ENCODE results near the gene UCHL1.
"Not testable (repeated sequence)": the region's sequence is repeated elsewhere in the genome, so short reads cannot be mapped to it uniquely, and the experiment has no call there.

Gene UCHL1

DNA sequence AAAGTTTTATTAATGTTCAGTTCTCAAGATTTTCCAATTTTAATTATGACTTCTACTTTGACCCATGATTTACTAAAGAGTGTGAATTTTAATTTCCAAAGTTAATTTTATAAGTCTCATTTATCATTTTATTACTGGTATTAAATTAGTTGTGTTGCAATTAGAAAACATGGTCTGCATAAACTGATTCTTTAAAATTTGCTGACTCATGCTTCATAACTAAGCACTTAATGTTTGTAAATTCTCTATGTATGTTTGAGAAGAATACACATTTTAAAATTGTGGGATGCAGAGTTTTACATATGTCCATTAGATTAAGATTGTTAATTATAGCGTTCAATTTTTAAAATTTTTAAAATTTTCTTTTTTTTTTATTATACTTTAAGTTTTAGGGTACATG lies 20.2 kb upstream of the UCHL1 start:
- no peak for DNase-seq (ENCODE audit: low read depth in 2 of 2)

DNA sequence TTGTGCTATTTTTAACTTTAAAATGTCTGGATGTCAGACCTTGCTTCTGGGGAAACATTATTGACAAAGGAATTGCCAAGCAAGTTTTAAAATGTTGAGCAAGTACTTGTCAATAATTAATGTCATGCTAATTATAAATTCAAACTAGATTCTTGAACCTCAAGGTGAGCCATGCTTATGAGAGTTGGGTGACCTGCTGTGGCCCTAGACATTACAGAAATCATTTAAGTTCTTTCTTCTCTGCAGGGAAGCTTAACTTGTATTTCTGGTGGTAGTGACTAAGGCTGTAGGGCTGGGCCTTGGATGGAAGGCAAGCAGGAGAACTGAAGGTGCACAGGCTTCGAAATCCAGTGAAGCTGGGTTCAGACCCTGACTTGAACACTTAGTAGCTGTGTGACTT lies 14.8 kb upstream of the UCHL1 start:
- no peak for DNase-seq (ENCODE audit: low read depth in 2 of 2)

DNA sequence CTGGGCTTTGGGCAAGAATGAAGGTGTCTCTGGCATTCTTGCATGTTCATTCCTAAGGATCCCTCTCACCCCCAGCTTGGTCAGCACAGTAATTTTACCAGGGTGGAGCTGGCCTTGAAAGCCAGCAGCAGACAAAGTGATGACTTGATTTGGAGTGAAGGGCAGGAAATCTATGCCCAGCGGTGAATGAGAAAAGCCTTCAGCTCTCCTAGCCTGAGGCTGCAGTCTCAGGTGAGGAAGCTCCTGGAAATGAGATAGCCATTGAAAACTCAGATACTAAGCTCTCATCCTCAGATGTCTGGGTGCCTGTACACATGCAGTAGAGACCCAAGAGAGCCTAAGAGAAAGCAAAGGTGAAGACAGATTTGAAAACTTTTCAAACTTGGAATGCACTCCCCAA lies 10.7 kb upstream of the UCHL1 start:
- DNase-seq (ENCODE audit: low read depth in 2 of 2), result no peak

DNA sequence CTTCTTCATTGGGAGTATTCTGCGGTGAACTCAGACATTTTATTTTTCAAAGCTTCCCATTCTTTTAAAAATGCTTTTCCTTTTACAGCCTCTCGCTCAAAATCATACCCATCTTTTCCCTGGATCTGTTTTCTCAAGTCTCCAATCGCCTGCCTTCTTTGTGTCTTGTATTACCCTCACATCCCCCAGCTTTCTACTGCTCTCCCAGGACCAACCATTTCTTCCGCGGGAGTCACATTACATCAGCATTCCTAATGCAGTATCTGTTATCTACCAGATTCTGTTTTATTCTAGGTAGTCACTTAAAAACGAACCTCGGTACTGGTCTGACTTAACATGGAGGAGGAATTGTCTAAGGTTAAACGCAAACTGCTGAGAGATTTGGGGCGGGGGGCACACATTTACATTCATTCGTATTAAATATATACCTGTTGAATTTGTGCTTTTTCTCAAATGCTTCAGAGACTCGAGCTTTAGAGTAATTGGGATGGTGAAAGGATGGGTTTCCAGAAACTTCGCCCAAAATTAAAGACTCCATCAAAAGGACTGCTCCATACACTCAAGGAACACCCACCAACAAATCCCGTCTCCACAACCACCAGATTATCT lies 493 bp upstream of the UCHL1 start:
- DNase-seq (ENCODE audit: low read depth in 2 of 2), result no peak

DNA sequence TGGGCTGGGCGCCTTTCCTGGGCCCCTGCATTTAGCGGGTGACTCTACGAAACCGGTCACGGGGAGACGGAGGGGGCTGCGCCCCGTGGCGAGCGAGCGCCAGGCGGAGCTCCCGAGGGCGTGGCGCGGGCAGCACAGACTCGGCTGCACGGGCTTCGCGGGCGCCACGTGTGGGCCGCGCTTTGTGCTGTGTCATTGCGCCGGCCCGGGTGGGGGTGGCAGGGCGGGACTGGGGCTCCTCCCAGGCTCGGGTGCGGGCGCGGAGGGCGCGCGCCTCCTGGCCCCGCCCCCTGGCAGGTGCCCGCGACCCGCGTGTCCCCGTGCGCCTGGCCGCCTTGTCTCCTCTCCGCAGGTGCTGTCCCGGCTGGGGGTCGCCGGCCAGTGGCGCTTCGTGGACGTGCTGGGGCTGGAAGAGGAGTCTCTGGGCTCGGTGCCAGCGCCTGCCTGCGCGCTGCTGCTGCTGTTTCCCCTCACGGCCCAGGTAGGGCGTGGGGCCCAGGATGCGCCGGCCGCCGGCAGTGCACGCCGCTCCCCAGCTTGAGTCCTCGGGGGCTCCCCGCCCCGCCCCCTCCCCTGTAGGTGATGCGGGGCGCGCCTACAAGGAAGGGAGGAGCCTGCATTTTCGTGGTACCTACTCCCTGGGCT lies 651 bp downstream of the UCHL1 start:
- no peak for DNase-seq (ENCODE audit: low read depth in 2 of 2)

DNA sequence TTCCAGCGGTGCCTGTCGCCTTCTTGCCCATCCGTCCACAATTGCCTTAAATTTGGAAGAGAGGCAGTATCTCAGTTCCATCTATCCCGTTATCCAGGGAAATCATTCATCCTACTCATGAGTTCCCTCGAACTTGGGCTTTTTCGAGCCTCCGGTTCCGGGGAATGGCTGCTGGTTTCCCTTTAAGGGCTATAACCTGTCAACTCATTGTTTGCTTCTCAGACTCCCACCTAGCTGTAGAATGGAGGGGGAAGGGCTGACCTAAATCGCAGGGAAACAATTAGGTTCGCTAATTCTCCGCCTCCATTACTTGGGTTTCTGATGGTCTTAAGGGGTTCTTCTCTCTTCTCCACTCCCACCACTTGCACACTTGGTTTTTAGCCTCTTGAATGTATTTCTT lies 1.2 kb downstream of the UCHL1 start:
- no peak for DNase-seq (ENCODE audit: low read depth in 2 of 2)

DNA sequence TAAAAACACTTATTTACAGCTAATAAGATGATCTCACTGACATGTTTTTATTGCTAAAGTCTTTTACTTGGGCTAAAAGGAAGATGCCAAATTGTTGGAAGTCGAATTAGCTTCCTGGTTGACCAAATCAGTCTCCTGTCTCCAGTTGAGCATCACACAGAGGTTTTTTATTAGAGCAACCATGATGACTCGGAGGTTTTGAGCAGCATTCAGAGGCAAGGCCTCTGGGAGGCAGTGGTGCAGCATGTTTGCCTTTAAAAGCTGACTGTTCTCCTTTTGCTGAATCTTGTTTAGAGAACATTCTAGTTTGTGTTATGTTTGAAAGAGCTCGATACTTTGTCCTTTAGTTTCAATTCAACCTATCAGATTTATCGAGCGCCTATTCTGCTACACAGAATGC lies 2.1 kb downstream of the UCHL1 start:
- no peak for DNase-seq (ENCODE audit: low read depth in 2 of 2)

DNA sequence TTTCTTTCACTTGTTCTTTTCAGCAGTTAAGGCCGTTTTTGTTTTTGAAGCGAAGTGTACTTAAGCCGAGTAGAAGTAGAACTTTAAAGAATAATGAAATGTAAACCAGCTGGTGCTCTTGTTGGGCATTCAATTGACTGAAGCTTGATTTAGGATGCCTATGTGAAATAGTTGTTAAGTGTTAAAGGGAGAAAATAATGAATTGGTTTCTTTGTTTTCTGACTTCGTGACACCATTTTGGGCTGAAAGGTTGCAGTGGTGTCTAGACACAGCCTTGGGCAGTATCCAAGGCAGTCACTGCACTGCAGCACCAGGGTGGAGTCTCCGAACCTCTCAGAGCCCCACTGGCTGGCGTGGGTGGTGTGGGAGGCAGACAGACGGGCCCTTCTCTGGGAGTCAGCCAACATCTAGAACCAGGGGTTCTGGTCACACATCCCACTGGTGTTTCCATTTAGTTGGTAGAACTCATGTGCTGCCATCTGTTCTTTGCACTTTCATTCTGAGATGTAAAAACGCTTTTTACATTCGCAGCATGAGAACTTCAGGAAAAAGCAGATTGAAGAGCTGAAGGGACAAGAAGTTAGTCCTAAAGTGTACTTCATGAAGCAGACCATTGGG lies 3.5 kb downstream of the UCHL1 start:
- no peak for DNase-seq (ENCODE audit: low read depth in 2 of 2)

DNA sequence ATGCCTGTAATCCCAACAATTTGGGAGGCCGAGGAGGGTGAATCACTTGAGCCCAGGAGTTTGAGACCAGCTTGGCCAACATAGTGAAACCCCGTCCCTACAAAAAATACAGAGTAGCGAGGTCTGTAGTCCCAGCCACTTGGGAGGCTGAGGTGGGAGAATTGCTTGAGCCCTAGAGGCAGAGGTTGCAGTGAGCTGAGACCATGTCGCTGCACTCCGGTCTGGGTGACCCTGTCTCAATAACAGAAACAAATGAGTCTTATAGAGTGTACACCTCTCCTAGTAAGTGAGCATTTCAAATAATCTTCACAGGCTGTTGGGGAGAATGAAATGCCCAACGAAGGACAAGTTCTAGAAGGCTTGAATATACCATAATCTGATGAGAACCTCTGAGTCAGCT lies 5.5 kb downstream of the UCHL1 start:
- no peak for DNase-seq (ENCODE audit: low read depth in 2 of 2)

DNA sequence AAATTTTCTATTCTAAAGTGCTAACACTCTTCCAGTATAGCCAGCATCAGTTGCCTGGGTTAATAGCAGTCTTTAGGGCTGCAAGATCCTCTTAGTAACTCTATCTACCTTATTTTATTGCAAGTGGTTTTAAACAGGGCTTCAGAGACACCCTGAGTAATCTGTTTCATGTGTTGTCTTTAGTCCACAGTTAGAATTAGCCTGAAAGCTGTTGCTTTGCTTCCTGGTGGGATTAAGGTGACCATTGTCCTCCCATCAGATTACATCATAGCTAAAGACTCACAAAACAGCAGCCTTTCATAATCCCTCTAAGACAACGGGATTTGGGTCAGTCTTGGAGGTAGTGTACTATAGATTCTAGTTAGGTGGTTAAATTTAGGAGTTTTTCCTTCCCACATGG lies 7.5 kb downstream of the UCHL1 start:
- no peak for DNase-seq (ENCODE audit: low read depth in 2 of 2)

DNA sequence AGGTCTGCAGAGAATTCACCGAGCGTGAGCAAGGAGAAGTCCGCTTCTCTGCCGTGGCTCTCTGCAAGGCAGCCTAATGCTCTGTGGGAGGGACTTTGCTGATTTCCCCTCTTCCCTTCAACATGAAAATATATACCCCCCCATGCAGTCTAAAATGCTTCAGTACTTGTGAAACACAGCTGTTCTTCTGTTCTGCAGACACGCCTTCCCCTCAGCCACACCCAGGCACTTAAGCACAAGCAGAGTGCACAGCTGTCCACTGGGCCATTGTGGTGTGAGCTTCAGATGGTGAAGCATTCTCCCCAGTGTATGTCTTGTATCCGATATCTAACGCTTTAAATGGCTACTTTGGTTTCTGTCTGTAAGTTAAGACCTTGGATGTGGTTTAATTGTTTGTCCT lies 11.3 kb downstream of the UCHL1 start:
- DNase-seq (ENCODE audit: low read depth in 2 of 2), result no peak

DNA sequence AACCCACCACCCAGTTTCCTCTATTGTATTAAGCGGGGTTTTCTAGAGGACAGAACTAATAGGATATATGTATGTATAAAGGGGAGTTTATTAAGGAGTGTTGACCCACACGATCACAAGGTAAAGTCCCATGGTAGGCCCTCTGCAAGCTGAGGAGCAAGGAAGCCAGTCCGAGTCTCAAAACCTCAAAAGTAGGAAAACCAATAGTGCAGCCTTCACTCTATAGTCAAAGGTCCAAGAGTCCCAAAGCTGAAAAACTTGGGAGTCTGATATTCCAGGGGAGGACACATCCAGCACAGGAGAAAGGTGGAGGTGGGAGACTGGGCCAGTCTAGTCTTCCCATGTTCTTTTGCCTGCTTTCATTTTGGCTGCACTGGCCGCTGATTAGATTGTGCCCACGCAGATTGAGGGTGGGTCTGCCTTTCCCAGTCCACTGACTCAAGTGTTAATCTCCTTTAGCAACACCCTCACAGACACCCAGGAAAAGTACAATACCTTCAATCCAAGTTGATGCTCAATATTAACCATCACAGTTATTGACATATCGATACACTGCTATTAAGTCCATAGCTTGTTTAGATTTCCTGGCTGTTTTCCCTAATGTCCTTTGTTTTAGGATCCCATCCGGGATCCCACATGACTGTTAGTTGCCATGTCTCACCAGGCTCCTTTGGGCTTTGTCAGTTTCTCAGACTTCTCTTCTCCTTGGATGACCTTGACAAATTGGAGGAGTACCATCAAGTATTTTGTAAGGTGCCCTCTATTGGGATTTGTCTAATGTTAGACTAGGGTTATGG lies 12.2 kb downstream of the UCHL1 start:
- DNase-seq (ENCODE audit: low read depth in 2 of 2), result no peak

DNA sequence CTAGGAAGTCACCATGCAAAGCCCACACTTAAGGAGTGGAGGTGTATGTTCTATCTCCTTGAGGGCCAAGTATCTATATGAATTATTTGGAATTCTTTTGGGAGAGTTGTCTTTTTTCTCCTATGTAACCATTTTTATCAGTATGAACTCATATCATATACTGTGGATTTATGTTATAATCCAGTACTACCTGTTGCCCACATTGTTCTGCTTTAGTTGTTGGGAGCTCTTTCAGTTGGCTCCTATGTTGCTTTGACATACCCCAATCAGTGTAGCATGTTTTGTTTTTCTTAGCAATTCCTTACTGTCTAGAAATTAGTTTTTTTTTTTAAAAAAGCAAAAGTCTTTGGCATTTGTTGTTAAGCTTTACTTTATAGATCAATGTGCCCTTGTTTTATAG lies 13.0 kb downstream of the UCHL1 start:
- no peak for DNase-seq (ENCODE audit: low read depth in 2 of 2)

DNA sequence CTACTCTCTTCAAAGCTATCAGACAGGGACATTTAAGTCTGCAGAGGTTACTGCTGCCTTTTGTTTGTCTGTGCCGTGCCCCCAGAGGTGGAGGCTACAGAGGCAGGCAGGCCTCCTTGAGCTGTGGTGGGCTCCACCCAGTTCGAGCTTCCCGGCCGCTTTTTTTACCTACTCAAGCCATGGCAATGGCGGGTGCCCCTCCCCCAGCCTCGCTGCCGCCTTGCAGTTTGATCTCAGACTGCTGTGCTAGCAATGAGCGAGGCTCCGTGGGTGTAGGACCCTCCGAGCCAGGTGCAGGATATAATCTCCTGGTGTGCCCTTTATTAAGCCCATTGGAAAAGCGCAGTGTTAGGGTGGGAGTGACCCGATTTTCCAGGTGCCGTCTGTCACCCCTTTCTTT lies 19.2 kb downstream of the UCHL1 start:
- not testable (repeated sequence) for DNase-seq (ENCODE audit: low read depth in 2 of 2)

DNA sequence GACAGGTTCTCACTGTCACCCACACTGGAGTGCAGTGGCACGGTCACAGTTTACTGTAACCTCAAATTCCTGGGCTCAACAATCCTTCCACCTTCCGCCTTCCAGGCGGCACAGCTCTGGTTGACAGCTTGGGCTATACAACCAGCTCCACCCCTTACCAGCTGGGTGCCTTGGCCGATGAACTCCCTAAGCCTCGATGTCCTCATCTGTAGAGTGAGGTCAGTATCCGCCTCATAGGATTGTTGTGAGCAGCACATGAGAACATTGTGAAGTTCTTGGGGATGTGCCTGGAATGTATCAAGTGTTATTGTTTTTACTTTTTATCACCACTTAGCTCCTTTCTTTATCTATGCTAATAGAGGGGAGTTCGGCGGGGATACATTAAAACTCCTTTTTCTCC lies 23.3 kb downstream of the UCHL1 start:
- no peak for DNase-seq (ENCODE audit: low read depth in 2 of 2)

DNA sequence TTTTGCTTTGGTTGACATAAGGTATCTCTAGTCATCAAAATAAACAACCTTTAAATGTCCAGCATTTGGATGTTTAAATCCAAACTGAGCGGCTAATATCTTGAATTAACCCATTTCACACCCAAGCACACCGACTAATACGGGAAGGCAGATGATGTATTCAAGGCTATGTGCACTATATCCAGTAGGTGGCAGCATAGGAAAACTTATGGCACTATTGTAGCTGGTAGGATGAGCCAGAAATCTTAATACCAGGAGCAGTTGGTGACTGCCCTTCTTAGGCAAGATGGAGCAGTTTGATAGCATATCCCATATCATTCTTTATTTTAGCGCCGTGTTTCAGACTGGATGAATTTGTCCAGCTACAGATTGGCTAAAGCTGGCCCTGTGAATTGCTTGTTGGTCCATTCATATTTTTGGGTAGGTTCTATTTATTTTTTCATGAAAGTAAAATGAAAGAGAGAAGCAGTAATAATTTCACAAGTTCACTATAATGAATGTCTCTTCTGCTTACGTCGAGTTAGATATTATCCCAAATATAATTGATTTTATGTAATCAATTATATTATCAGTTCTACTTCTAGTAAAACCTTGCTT lies 24.4 kb downstream of the UCHL1 start:
- no peak for DNase-seq (ENCODE audit: low read depth in 2 of 2)

DNA sequence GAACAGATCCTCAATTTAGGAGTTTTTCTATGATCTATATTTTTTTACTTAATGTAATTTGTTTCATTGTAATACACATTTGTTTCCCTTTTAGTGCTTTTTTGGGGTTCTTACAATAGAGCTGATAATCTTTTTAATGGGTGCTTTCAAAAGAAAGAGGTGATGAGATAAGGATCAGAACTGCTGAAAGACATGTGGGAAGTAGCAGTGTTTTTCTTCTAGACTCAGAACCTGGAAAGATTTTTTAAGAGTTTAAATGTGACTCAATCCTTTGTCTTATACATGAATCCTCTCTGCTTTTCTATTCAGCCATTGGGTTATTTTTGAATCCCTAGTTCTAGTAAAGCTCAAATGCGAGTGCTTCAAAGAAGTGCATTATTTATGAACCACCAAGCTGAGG lies 25.6 kb downstream of the UCHL1 start:
- DNase-seq (ENCODE audit: low read depth in 2 of 2), result no peak

DNA sequence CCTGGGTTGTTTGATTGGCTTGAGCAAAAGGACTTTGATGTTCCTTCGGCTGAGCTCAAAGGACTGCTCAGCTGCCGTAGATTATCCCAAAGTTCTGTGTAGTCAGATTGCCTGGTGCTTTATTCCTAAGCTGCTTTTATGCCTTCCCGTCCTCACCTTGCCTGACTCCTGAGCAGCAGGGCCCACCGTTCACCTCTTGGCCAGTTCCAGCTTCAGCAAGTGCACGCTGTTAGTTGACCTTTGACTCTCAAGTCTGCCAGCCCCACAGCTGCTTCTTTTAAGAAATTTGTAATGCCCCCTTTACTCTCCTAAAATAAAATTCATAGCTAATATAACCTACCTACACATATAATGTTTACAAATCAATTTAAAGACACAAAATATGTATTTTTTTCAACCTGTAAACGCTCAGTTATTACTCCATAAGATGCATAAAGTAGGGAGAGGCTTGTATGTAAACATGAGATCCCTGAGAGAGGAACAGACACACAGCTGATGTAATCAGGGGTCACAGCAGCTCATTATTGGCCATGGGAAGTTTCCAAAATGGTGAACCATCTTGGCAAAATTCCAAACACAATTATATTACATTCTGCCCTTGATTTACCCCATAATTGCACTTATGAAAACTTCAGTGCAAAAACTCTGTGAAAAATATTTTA lies 28.6 kb downstream of the UCHL1 start:
- DNase-seq (ENCODE audit: low read depth in 2 of 2), result no peak

DNA sequence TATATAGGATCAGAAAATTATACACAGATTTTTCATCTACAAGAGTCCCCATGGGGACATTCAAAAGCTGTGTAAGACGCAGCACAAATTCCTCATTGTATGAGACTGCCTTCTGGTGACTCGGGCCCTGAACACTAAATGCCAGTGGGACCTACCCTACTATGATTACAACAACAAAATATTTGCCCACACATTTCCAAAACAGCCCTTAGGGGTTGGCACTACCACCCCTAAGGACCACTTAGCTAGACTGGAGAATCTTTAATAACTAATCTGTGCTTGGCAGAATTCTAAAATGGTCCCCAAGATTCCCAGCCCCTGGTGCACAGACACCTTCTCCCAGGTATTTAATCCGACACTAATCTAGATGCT lies 29.1 kb downstream of the UCHL1 start:
- DNase-seq (ENCODE audit: low read depth in 2 of 2), result no peak

DNA sequence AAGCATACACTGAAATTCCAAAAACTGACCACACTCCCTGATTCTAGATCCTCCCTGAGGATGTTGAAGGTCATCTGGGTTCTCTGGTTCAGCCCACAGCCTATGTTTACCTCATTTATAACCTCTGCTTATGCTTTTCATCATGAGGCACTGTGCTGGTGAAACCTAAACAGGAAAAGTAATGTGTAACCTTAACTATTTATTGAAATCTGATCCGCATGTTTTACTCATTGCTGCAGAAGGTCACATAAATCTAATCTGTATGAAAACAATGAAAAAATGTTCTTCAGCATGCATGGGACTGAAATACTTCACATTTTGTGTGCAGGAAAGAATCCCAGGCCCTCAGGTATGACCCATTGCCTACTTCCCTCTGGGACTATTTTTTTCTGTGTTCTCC lies 30.3 kb downstream of the UCHL1 start:
- no peak for DNase-seq (ENCODE audit: low read depth in 2 of 2)

DNA sequence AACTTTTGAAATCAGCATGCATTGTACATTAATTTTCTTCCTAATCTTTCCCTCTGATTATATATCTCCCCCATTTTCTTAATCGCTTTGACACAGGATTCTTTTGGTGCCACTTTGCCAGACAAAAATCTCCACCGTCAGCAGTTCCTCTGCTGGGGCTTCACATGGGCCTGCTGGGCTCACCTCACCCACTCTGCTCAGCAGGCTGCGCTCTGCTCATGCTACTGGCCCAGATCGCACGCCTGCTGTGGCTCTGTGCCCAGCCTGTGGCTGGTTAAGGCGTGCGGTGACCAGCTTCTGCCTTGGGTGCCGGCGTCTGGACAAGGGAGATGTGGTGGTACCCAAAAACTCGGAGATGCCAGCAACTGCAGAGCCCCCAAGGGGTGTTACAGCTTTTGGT lies 31.1 kb downstream of the UCHL1 start:
- no peak for DNase-seq (ENCODE audit: low read depth in 2 of 2)

DNA sequence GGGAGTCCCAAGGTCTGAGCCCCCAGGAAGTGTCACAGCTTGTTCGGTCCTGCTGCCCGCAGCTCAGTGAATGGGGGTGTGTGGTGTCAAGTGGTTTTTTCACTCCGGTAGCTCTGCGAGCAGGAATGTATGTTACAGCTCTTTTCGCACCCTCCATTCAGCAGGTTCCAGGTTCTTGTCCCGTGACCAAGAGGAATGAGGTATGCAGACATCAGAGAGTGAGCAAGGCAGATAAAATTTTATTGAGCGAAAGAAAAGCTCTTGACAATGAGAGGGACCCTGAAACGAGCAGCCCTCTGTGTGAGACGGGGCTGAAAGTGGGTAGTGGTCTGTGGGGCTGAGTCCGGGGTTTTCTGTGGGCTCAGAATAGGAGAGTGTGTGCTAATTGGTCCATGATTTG lies 31.5 kb downstream of the UCHL1 start:
- no peak for DNase-seq (ENCODE audit: low read depth in 2 of 2)
